ENCODE results near the gene AMACR.
A peak's percentile ranks its signal among the peaks of the same experiment; 100 is the strongest.
"Not testable (repeated sequence)": the region's sequence is repeated elsewhere in the genome, so short reads cannot be mapped to it uniquely, and the experiment has no call there.

AMACR gene

GRCh38 chr5:33957577-33958150, 50.2 kb downstream of the AMACR start:
- Histone ChIP-seq H3K4me3 (ENCODE audit: low read length) (no peak overlapping the region), H3K4me1 (ENCODE audit: control insufficient read depth, insufficient read depth, low read length) (no peaks in the 10 kb centered on the region), H3K27me3 (ENCODE audit: control insufficient read depth, insufficient read depth, low read length) (peaks cover 38% of the 10 kb centered on the region), H3K36me3 (ENCODE audit: insufficient read depth, low read length) (no peaks in the 10 kb centered on the region), H3K9me3 (replicated peaks; ENCODE audit: low read length) (no peaks in the 10 kb centered on the region), H3K9ac (ENCODE audit: low read depth, low read length) (no peak overlapping the region), H3K4me2 (ENCODE audit: low read length) (no peak overlapping the region)

- not testable (repeated sequence) for H3K4me3 ChIP-seq (ENCODE audit: low read length); H3K9ac ChIP-seq (ENCODE audit: low read depth, low read length); H3K4me1 ChIP-seq (ENCODE audit: control insufficient read depth, insufficient read depth, low read length); H3K9me3 ChIP-seq (replicated peaks; ENCODE audit: low read length); H3K4me2 ChIP-seq (ENCODE audit: low read length); H3K36me3 ChIP-seq (ENCODE audit: insufficient read depth, low read length)
- peaks cover 29% of the 10 kb centered on the region for H3K27me3 ChIP-seq (ENCODE audit: control insufficient read depth, insufficient read depth, low read length)
Measured at GRCh38 chr5:33952175-33952574, 55.7 kb downstream of the AMACR start.

GRCh38 chr5:33944543-33945132, 63.2 kb downstream of the AMACR start:
- Histone ChIP-seq H3K36me3 (ENCODE audit: insufficient read depth, low read length) (no peaks in the 10 kb centered on the region), H3K4me2 (ENCODE audit: low read length) (no peak overlapping the region), H3K9me3 (replicated peaks; ENCODE audit: low read length) (no peaks in the 10 kb centered on the region), H3K4me1 (ENCODE audit: control insufficient read depth, insufficient read depth, low read length) (no peaks in the 10 kb centered on the region), H3K4me3 (ENCODE audit: low read length) (no peak overlapping the region), H3K9ac (ENCODE audit: low read depth, low read length) (no peak overlapping the region), H3K27me3 (ENCODE audit: control insufficient read depth, insufficient read depth, low read length) (peaks cover 75% of the 10 kb centered on the region)

GRCh38 chr5:33941090-33941489, 66.8 kb downstream of the AMACR start:
- Histone ChIP-seq H3K27me3 (ENCODE audit: control insufficient read depth, insufficient read depth, low read length) (peaks cover 85% of the 10 kb centered on the region), H3K9me3 (replicated peaks; ENCODE audit: low read length) (no peaks in the 10 kb centered on the region), H3K4me1 (ENCODE audit: control insufficient read depth, insufficient read depth, low read length) (peaks cover 1% of the 10 kb centered on the region), H3K4me2 (ENCODE audit: low read length) (no peak overlapping the region), H3K36me3 (ENCODE audit: insufficient read depth, low read length) (no peaks in the 10 kb centered on the region), H3K9ac (ENCODE audit: low read depth, low read length) (no peak overlapping the region), H3K4me3 (ENCODE audit: low read length) (no peak overlapping the region)

GRCh38 chr5:33939556-33940262, 68.1 kb downstream of the AMACR start:
- H3K9me3 ChIP-seq (replicated peaks; ENCODE audit: low read length) = no peaks in the 10 kb centered on the region
- H3K4me1 ChIP-seq (ENCODE audit: control insufficient read depth, insufficient read depth, low read length) = peaks cover 3% of the 10 kb centered on the region
- H3K27me3 ChIP-seq (ENCODE audit: control insufficient read depth, insufficient read depth, low read length) = peaks cover 75% of the 10 kb centered on the region
- H3K9ac ChIP-seq (ENCODE audit: low read depth, low read length) = no peak overlapping the region
- no peak overlapping the region for H3K4me3 ChIP-seq (ENCODE audit: low read length)
- H3K36me3 ChIP-seq (ENCODE audit: insufficient read depth, low read length) = no peaks in the 10 kb centered on the region
- H3K4me2 ChIP-seq (ENCODE audit: low read length) = no peak overlapping the region

DNA sequence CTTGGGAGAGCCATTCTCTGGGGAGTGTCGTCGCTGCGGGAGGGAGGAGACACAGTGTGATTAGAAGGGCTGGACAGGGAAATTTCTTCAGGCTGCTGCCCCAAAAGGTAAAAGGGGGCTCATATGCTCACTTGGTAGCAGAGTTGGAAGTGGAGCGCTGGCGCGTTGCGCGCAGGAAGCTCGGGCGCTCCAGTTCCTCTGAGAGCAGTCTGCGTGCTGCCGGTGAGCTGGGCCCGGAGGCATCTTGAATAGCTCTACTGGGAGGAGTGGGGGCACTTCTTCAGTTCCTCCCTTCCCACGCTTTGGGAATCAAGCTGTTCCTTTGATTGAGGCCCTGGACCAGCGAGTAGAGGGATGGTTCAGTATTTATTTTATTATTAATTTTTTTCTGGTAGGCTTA, 69.0 kb downstream of the AMACR start:
- H3K9ac ChIP-seq (ENCODE audit: low read depth, low read length) = no peak overlapping the region
- H3K4me3 ChIP-seq (ENCODE audit: low read length) = no peak overlapping the region
- no peaks in the 10 kb centered on the region for H3K36me3 ChIP-seq (ENCODE audit: insufficient read depth, low read length)
- H3K9me3 ChIP-seq (replicated peaks; ENCODE audit: low read length) = no peaks in the 10 kb centered on the region
- H3K4me2 ChIP-seq (ENCODE audit: low read length) = no peak overlapping the region
- H3K4me1 ChIP-seq (ENCODE audit: control insufficient read depth, insufficient read depth, low read length) = peaks cover 10% of the 10 kb centered on the region
- H3K27me3 ChIP-seq (ENCODE audit: control insufficient read depth, insufficient read depth, low read length) = peaks cover 71% of the 10 kb centered on the region

DNA sequence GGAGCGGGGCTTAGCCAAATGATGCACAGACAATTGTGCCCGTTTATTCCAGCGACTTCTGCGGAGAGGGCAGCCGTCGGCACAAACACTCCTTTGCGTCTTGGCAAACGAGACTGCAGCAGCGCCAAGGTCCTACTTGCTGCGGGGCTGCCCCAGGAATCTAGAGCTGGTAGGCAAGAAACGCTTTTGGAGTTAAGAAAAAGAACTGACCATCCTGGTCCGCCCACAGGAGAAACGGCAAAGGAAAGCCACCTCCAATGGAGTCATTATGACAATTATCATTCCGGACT, 69.4 kb downstream of the AMACR start:
- H3K4me3 ChIP-seq (ENCODE audit: low read length) = no peak overlapping the region
- H3K27me3 ChIP-seq (ENCODE audit: control insufficient read depth, insufficient read depth, low read length) = peaks cover 71% of the 10 kb centered on the region
- H3K4me2 ChIP-seq (ENCODE audit: low read length) = no peak overlapping the region
- peaks cover 12% of the 10 kb centered on the region for H3K4me1 ChIP-seq (ENCODE audit: control insufficient read depth, insufficient read depth, low read length)
- no peak overlapping the region for H3K9ac ChIP-seq (ENCODE audit: low read depth, low read length)
- H3K9me3 ChIP-seq (replicated peaks; ENCODE audit: low read length) = no peaks in the 10 kb centered on the region
- no peaks in the 10 kb centered on the region for H3K36me3 ChIP-seq (ENCODE audit: insufficient read depth, low read length)

DNA sequence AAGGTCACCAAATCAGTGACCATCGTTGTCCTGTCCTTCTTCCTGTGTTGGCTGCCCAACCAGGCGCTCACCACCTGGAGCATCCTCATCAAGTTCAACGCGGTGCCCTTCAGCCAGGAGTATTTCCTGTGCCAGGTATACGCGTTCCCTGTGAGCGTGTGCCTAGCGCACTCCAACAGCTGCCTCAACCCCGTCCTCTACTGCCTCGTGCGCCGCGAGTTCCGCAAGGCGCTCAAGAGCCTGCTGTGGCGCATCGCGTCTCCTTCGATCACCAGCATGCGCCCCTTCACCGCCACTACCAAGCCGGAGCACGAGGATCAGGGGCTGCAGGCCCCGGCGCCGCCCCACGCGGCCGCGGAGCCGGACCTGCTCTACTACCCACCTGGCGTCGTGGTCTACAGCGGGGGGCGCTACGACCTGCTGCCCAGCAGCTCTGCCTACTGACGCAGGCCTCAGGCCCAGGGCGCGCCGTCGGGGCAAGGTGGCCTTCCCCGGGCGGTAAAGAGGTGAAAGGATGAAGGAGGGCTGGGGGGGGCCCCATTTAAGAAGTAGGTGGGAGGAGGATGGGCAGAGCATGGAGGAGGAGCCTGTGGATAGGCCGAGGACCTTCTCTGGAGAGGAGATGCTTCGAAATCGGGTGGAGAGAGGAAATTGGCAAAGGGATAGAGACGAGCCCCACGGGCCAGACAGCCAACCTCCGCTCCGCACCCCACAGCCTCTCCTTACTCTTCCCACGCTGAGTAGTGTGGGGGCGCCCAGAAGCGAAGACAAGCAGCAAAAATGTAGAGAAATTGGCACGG, 69.9 kb downstream of the AMACR start:
- no peak overlapping the region for H3K4me2 ChIP-seq (ENCODE audit: low read length)
- no peak overlapping the region for H3K9ac ChIP-seq (ENCODE audit: low read depth, low read length)
- H3K9me3 ChIP-seq (replicated peaks; ENCODE audit: low read length) = no peaks in the 10 kb centered on the region
- no peak overlapping the region for H3K4me3 ChIP-seq (ENCODE audit: low read length)
- peaks cover 12% of the 10 kb centered on the region for H3K4me1 ChIP-seq (ENCODE audit: control insufficient read depth, insufficient read depth, low read length)
- H3K27me3 ChIP-seq (ENCODE audit: control insufficient read depth, insufficient read depth, low read length) = peaks cover 69% of the 10 kb centered on the region
- H3K36me3 ChIP-seq (ENCODE audit: insufficient read depth, low read length) = no peaks in the 10 kb centered on the region

DNA sequence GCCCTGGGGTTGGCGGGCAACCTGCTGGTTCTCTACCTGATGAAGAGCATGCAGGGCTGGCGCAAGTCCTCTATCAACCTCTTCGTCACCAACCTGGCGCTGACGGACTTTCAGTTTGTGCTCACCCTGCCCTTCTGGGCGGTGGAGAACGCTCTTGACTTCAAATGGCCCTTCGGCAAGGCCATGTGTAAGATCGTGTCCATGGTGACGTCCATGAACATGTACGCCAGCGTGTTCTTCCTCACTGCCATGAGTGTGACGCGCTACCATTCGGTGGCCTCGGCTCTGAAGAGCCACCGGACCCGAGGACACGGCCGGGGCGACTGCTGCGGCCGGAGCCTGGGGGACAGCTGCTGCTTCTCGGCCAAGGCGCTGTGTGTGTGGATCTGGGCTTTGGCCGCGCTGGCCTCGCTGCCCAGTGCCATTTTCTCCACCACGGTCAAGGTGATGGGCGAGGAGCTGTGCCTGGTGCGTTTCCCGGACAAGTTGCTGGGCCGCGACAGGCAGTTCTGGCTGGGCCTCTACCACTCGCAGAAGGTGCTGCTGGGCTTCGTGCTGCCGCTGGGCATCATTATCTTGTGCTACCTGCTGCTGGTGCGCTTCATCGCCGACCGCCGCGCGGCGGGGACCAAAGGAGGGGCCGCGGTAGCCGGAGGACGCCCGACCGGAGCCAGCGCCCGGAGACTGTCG, 70.7 kb downstream of the AMACR start:
- no peak overlapping the region for H3K9ac ChIP-seq (ENCODE audit: low read depth, low read length)
- peak overlapping the region; percentile 92 for H3K4me2 ChIP-seq (ENCODE audit: low read length)
- no peaks in the 10 kb centered on the region for H3K36me3 ChIP-seq (ENCODE audit: insufficient read depth, low read length)
- no peaks in the 10 kb centered on the region for H3K9me3 ChIP-seq (replicated peaks; ENCODE audit: low read length)
- H3K4me3 ChIP-seq (ENCODE audit: low read length) = no peak overlapping the region
- peaks cover 12% of the 10 kb centered on the region for H3K4me1 ChIP-seq (ENCODE audit: control insufficient read depth, insufficient read depth, low read length)
- H3K27me3 ChIP-seq (ENCODE audit: control insufficient read depth, insufficient read depth, low read length) = peaks cover 61% of the 10 kb centered on the region

GRCh38 chr5:33936381-33937016, 71.4 kb downstream of the AMACR start, which contains the start of gene RXFP3:
Gene RXFP3 (plus strand): TSS chr5:33936386. CDS start chr5:33936741, 355 bp downstream.
- Histone ChIP-seq H3K4me3 (ENCODE audit: low read length) (peak within 1 kb of the TSS; percentile 69), H3K4me1 (ENCODE audit: control insufficient read depth, insufficient read depth, low read length) (peaks cover 12% of the 10 kb centered on the region), H3K36me3 (ENCODE audit: insufficient read depth, low read length) (no peaks in the 10 kb centered on the region), H3K4me2 (ENCODE audit: low read length) (peak within 1 kb of the TSS; percentile 92), H3K9ac (ENCODE audit: low read depth, low read length) (no peak within 1 kb of the TSS), H3K27me3 (ENCODE audit: control insufficient read depth, insufficient read depth, low read length) (peaks cover 55% of the 10 kb centered on the region), H3K9me3 (replicated peaks; ENCODE audit: low read length) (no peaks in the 10 kb centered on the region)
